NCI-H187 (cell line): ENCODE results near the gene KATNBL1.

Source experiments
- DNase-seq, 2 experiments: peaks; one replicate each; lab custom pipeline; 2025; lab: John Stamatoyannopoulos, UW

Gene KATNBL1

GRCh38 chr15:34114739-34115138, 95.2 kb downstream of the KATNBL1 start:
- DNase-seq = no peak

- DNase-seq = no peak
Observed at GRCh38 chr15:34114215-34114614, 95.7 kb downstream of the KATNBL1 start.

- DNase-seq = no peak
Observed at GRCh38 chr15:34111488-34111887, 98.4 kb downstream of the KATNBL1 start.

- DNase-seq = no peak
Observed at GRCh38 chr15:34109797-34110663, 99.9 kb downstream of the KATNBL1 start.

GRCh38 chr15:34107315-34107714, 102.6 kb downstream of the KATNBL1 start:
- no peak for DNase-seq

GRCh38 chr15:34106423-34106822, 103.5 kb downstream of the KATNBL1 start:
- no peak for DNase-seq

- DNase-seq = no peak
Observed at GRCh38 chr15:34102175-34102925, 107.5 kb downstream of the KATNBL1 start.

GRCh38 chr15:34101366-34102174, 108.3 kb downstream of the KATNBL1 start, which contains the start of the genes EMC7 and PGBD4:
EMC7 (minus strand) TSS chr15:34101862; CDS start chr15:34101839, 23 bp downstream.
PGBD4 (plus strand) TSS chr15:34102083; CDS start chr15:34102532, 449 bp downstream.
- peak; percentile 81 to 94 for DNase-seq

- DNase-seq = no peak
Observed at GRCh38 chr15:34099914-34100313, 110.0 kb downstream of the KATNBL1 start.
